ENCODE measurements around the gene RUNX3. TPM values are rescaled to one million over a fixed set of nuclear protein-coding genes. Genes with fewer than 3 reads are reported as not detected.
A peak's percentile ranks its signal among the peaks of the same experiment; 100 is the strongest.
"Not testable (repeated sequence)": the region's sequence is repeated elsewhere in the genome, so short reads cannot be mapped to it uniquely, and the experiment has no call there.

Gene RUNX3
- total RNA-seq, 6 experiments from 2014 or later, result 0.46 to 3.1 (median 0.84) TPM

DNA sequence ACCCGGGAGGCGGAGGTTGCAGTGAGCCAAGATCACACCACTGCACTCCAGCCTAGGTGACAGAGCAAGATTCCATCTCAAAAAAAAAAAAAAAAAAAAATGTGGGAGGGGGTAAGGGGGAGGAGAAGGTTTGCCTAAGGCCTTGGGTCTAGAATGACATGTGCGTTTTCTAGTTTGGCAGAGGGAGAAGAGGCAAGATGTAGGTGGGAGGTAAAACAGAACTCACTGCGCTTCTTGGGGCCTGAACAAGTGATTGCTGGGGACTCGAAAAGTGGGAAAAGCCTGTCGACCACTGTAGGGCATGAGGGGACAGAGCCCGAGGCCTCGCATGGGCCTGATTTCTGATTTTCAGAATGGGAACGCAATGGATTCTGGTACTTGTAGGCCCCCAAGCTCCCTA lies 19.9 kb downstream of the RUNX3 start:
- no peaks in the 10 kb centered on the region for H3K4me1 ChIP-seq
- TF ChIP-seq POLR2A (IDR thresholded peaks at IDR 0.05), result no peak
- TF ChIP-seq, protein P1, sequence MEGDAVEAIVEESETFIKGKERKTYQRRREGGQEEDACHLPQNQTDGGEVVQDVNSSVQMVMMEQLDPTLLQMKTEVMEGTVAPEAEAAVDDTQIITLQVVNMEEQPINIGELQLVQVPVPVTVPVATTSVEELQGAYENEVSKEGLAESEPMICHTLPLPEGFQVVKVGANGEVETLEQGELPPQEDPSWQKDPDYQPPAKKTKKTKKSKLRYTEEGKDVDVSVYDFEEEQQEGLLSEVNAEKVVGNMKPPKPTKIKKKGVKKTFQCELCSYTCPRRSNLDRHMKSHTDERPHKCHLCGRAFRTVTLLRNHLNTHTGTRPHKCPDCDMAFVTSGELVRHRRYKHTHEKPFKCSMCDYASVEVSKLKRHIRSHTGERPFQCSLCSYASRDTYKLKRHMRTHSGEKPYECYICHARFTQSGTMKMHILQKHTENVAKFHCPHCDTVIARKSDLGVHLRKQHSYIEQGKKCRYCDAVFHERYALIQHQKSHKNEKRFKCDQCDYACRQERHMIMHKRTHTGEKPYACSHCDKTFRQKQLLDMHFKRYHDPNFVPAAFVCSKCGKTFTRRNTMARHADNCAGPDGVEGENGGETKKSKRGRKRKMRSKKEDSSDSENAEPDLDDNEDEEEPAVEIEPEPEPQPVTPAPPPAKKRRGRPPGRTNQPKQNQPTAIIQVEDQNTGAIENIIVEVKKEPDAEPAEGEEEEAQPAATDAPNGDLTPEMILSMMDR (IDR thresholded peaks at IDR 0.05), result no peak
- intact Hi-C loops (cut with DNase I), result no loop called here
- peak overlapping the region in 1 of 3 donors; percentile 13 for H3K27ac ChIP-seq
- H3K9me3 ChIP-seq, result no peaks in the 10 kb centered on the region
- no peaks in the 10 kb centered on the region for H3K27me3 ChIP-seq
- ATAC-seq, result no peak
- DNase-seq, result no peak
- WGBS (ENCODE audit: insufficient coverage, low coverage, low lambda C conversion rate, missing lambda C conversion rate), result 90% methylated on average over 8 of the region's 9 CpGs
- H3K4me3 ChIP-seq, result no peak overlapping the region
- no peaks in the 10 kb centered on the region for H3K36me3 ChIP-seq

- Histone ChIP-seq H3K36me3 (no peaks in the 10 kb centered on the region), H3K4me1 (no peaks in the 10 kb centered on the region), H3K4me3 (no peak overlapping the region), H3K9me3 (no peaks in the 10 kb centered on the region), H3K27ac (no peak overlapping the region), H3K27me3 (no peaks in the 10 kb centered on the region)
- intact Hi-C loops (cut with DNase I), result loop anchor here in 1 of 2 donors (10.0 kb wide), 1 partner anchor 55 kb away; no protein-coding TSS in a partner anchor
- 41% methylated on average over 15 of the region's 15 CpGs for WGBS (ENCODE audit: insufficient coverage, low coverage, low lambda C conversion rate, missing lambda C conversion rate)
- ATAC-seq (peak; percentile 67 to 83 (median 70)), DNase-seq (peak in 2 of 3 donors; percentile 62 to 72)
- TF ChIP-seq, protein P1 (IDR thresholded peaks at IDR 0.05), result peak; percentile 40 to 54 (median 41)
- TF ChIP-seq POLR2A (IDR thresholded peaks at IDR 0.05), result no peak
These were observed 20.6 kb downstream of the RUNX3 start for GRCh38 chr1:24909388-24909898.

- H3K27ac ChIP-seq, result no peak overlapping the region
These were observed 21.4 kb downstream of the RUNX3 start for GRCh38 chr1:24908591-24909259.

DNA sequence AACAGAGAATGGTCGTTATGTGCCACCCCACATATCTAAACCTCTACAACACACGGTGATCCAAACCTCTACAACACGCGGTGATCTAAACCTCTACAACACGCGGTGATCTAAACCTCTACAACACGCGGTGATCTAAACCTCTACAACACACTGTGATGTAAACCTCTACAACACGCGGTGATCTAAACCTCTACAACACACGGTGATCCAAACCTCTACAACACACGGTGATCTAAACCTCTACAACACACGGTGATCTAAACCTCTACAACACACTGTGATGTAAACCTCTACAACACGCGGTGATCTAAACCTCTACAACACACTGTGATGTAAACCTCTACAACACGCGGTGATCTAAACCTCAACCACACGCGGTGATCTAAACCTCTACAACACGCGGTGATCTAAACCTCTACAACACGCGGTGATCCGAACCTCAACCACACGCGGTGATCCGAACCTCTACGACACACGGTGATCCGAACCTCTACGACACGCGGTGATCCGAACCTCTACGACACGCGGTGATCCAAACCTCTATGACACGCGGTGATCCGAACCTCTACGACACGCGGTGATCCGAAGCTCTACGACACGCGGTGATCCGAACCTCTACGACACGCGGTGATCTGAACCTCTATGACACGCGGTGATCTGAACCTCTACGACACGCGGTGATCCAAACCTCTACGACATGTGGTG lies 22.3 kb downstream of the RUNX3 start:
- H3K4me3 ChIP-seq, H3K27me3 ChIP-seq, H3K27ac ChIP-seq, ATAC-seq, H3K9me3 ChIP-seq, H3K4me1 ChIP-seq, H3K36me3 ChIP-seq: not testable (repeated sequence)
- peak in 1 of 3 donors; percentile 2 for DNase-seq
- intact Hi-C loops (cut with DNase I), result loop anchor here in 1 of 2 donors (10.0 kb wide), 1 partner anchor 53 kb away; no protein-coding TSS in a partner anchor
- 93% methylated on average over 57 of the region's 57 CpGs for WGBS (ENCODE audit: insufficient coverage, low coverage, low lambda C conversion rate, missing lambda C conversion rate)

More at GRCh38 chr1:24908591-24909259, 21.4 kb downstream of the RUNX3 start:
- intact Hi-C loops (cut with DNase I), result loop anchor here in 1 of 2 donors (10.0 kb wide), 1 partner anchor 54 kb away; no protein-coding TSS in a partner anchor
- Histone ChIP-seq H3K4me3 (no peak overlapping the region), H3K36me3 (no peaks in the 10 kb centered on the region), H3K9me3 (no peaks in the 10 kb centered on the region), H3K4me1 (no peaks in the 10 kb centered on the region), H3K27me3 (no peaks in the 10 kb centered on the region)
- ATAC-seq (no peak), DNase-seq (peak in 1 of 3 donors; percentile 7)
- TF ChIP-seq POLR2A (IDR thresholded peaks at IDR 0.05), result no peak
- TF ChIP-seq, protein P1 (IDR thresholded peaks at IDR 0.05), result no peak
- 55% methylated on average over 4 of the region's 7 CpGs for WGBS (ENCODE audit: insufficient coverage, low coverage, low lambda C conversion rate, missing lambda C conversion rate)
